Ascending aorta (tissue), 2 donors: ENCODE data around the gene TAOK1. TPM values are rescaled to one million over a fixed set of nuclear protein-coding genes. Genes with fewer than 3 reads are reported as not detected.
"Not testable (repeated sequence)": the region's sequence is repeated elsewhere in the genome, so short reads cannot be mapped to it uniquely, and the experiment has no call there.

Experiments used
- DNase-seq, 2 donors: peaks; one replicate each; pipeline ENCODE4 v3.0.0-alpha.2; 2019; ENCODE audit warnings: low spot score in 2 of 2
- H3K27ac ChIP-seq, 2 donors: fragments of 200-600 bp; sonication (generic); one replicate each; pipeline ENCODE4 v1.5.1; 2016 to 2017; ENCODE audit warnings: mild to moderate bottlenecking in 1 of 2
- H3K27me3 ChIP-seq: fragments of 200-600 bp; sonication (generic); one replicate; pipeline ENCODE4 v1.5.1; 2017
- H3K36me3 ChIP-seq, 2 donors: fragments of 200-600 bp; sonication (generic); one replicate each; pipeline ENCODE4 v1.5.1; 2016
- H3K4me1 ChIP-seq, 2 donors: fragments of 200-600 bp; sonication (generic); one replicate each; pipeline ENCODE4 v1.5.1; 2016 to 2017; ENCODE audit warnings: mild to moderate bottlenecking in 1 of 2
- H3K4me3 ChIP-seq, 2 donors: fragments of 200-600 bp; sonication (generic); one replicate each; pipeline ENCODE4 v1.5.1; 2016 to 2017; ENCODE audit warnings: mild to moderate bottlenecking in 1 of 2
- H3K9me3 ChIP-seq, 2 donors: fragments of 200-600 bp; sonication (generic); one replicate each; pipeline ENCODE4 v1.5.1; 2016
- CTCF ChIP-seq, 3 experiments: fragments of 200-600 bp in 2 of 3; fragments of 450-650 bp in 1 of 3; sonication (generic) in 2 of 3; IDR thresholded peaks; one replicate each; pipeline ENCODE4 v1.5.1; 2016 to 2019; ENCODE audit warnings: antibody characterized with exemption in 3 of 3, mild to moderate bottlenecking in 1 of 3, moderate library complexity in 1 of 3
- intact Hi-C: fragments of 100-400 bp; cut with DNase I; formaldehyde crosslinking; loops from one replicate; pipeline ENCODE4 v1.15.1; 2023
- total RNA-seq: library from RNA; depleted of rRNA; stranded (reverse); fragments of >200 nt; gene quantifications from one replicate; pipeline ENCODE4 v1.1.0, GENCODE V29; 2016

The TAOK1 gene
- 20.8 TPM for total RNA-seq

DNA sequence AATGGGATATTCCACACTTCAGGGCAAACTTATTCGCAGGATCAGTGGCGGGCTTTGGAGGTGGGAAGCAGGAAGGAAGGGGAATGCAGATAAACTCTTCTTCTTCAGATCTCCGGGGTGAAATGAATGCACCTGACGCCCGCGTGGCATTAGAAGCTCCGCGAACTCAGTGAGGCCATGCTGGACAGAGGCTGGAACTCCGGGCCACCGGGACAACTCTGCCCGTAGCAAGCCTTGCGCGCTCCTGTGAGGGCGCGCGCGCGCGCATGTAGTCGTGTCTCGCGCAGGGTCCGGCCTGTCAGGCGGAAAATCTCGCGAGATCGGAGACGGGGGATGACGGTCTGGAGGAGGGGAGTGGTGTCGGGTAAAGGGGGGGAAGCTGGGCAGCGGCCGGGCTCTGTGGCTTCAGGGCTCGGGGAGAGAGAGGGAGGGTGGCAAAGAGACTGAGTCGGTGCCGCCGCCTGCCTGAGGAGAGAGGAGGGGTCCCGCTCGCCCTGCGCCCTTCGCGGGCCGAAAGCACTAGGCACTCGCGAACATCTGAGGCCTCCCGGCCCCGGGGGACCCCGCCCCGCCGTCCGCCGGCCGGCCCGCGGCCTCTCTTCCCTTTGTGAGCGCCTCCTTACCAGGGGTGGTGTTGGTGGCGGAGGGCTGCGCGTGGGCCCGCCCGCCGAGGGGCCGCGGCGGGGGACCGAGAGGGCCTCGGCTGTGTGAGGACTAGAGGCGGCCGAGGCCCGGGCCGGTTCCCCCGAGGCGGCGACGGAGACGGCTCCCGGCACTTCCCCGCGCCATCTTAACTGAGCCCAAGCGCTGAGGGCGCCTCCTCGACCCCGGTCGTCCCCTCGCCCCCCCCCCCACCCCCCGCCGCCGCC is at the start of gene TAOK1:
Gene TAOK1, plus strand, starts transcription at position 382 of the 869 bp plus-strand sequence. CDS start 61,186 bp downstream, outside the sequence.
- no peaks in the 10 kb centered on the region for H3K27me3 ChIP-seq
- H3K4me3 ChIP-seq, result peak within 1 kb of the TSS; percentile 92 to 98
- peak; percentile 95 to 100 for DNase-seq
- H3K27ac ChIP-seq, result peak within 1 kb of the TSS; percentile 97 to 98
- TF ChIP-seq CTCF (IDR thresholded peaks at IDR 0.05), result no peak
- no peaks in the 10 kb centered on the region for H3K9me3 ChIP-seq
- peaks cover 5 to 15% of the 10 kb centered on the region in 2 donors for H3K4me1 ChIP-seq
- intact Hi-C loops, result loop anchor here (10.0 kb wide), 2 partner anchors 95 to 245 kb away; partner anchors contain the start of gene NUFIP2
- H3K36me3 ChIP-seq, result no peaks in the 10 kb centered on the region

- H3K9me3 ChIP-seq, result no peaks in the 10 kb centered on the region
- no peaks in the 10 kb centered on the region for H3K4me1 ChIP-seq
- no peaks in the 10 kb centered on the region for H3K27me3 ChIP-seq
- no peak overlapping the region for H3K4me3 ChIP-seq
- H3K36me3 ChIP-seq, result no peaks in the 10 kb centered on the region
- DNase-seq, result no peak
- no peak for TF ChIP-seq CTCF (IDR thresholded peaks at IDR 0.05)
- intact Hi-C loops, result no loop called here
- no peak overlapping the region for H3K27ac ChIP-seq
Observed at GRCh38 chr17:29341726-29342125, 48.4 kb upstream of the TAOK1 start.

GRCh38 chr17:29342158-29342765 is 47.9 kb upstream of the TAOK1 start:
- Histone ChIP-seq H3K36me3 (no peaks in the 10 kb centered on the region), H3K27ac (no peak overlapping the region), H3K4me1 (no peaks in the 10 kb centered on the region), H3K4me3 (no peak overlapping the region), H3K9me3 (no peaks in the 10 kb centered on the region), H3K27me3 (no peaks in the 10 kb centered on the region)
- no peak for DNase-seq
- intact Hi-C loops, result no loop called here
- TF ChIP-seq CTCF (IDR thresholded peaks at IDR 0.05), result no peak

- Histone ChIP-seq H3K9me3 (no peaks in the 10 kb centered on the region), H3K27ac (no peak overlapping the region), H3K36me3 (no peaks in the 10 kb centered on the region), H3K27me3 (no peaks in the 10 kb centered on the region), H3K4me1 (no peaks in the 10 kb centered on the region), H3K4me3 (no peak overlapping the region)
- no peak for DNase-seq
- intact Hi-C loops, result no loop called here
- no peak for TF ChIP-seq CTCF (IDR thresholded peaks at IDR 0.05)
Observed at GRCh38 chr17:29344201-29344856, 45.8 kb upstream of the TAOK1 start.

DNA sequence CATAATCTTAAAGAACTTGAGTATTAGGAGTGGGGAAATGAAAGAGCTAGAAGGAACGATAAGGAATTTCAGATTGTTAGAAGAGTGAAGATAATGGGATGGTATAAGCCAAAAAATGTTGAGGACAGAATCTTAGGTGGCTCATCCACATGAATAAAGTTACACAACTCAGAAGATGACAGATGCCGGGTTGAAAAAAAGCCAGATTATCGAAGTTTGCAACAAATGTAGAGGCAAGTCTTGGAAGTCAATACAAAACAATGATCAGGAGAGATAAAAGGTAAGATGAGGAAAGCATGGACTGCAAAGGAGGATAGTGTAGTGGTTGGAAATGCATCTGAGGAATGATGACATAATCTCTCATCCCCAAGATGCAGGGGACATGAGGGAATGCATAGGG is 45.1 kb upstream of the TAOK1 start:
- Histone ChIP-seq H3K4me1 (no peaks in the 10 kb centered on the region), H3K36me3 (no peaks in the 10 kb centered on the region), H3K9me3 (no peaks in the 10 kb centered on the region), H3K27ac (no peak overlapping the region), H3K27me3 (no peaks in the 10 kb centered on the region), H3K4me3 (no peak overlapping the region)
- TF ChIP-seq CTCF (IDR thresholded peaks at IDR 0.05), result no peak
- no peak for DNase-seq
- intact Hi-C loops, result no loop called here

- H3K4me1 ChIP-seq, intact Hi-C loops, H3K4me3 ChIP-seq, DNase-seq, H3K27me3 ChIP-seq, H3K27ac ChIP-seq, H3K36me3 ChIP-seq, H3K9me3 ChIP-seq: not testable (repeated sequence)
Observed at GRCh38 chr17:29345470-29345869, 44.7 kb upstream of the TAOK1 start.
